ENCODE results near the gene IQCK. TPM values are rescaled to one million over a fixed set of nuclear protein-coding genes. Genes with fewer than 3 reads are reported as not detected.

IQCK gene
- total RNA-seq, 5 donors from 2014 or later (not counting 1 experiment from before 2014, with no cell fraction given), result 1.6 to 3.3 (median 2.0) TPM

- WGBS (ENCODE audit: insufficient coverage), result 100% methylated on average over 2 of the region's 6 CpGs
- Histone ChIP-seq H3K27ac (ENCODE audit: low read length) (no peak overlapping the region), H3K4me3 (ENCODE audit: control insufficient read depth in 1 of 2, extremely low read depth in 1 of 2, low read length in 1 of 2) (no peak overlapping the region), H3K36me3 (ENCODE audit: control insufficient read depth in 2 of 2, extremely low read depth in 1 of 2, insufficient read depth in 1 of 2, low read length in 1 of 2) (no peaks in the 10 kb centered on the region), H3K4me1 (ENCODE audit: control insufficient read depth in 1 of 2, extremely low read depth in 1 of 2, insufficient read depth in 2 of 2, low read length in 2 of 2) (no peaks in the 10 kb centered on the region), H3K27me3 (replicated peaks in 1 of 2; ENCODE audit: control insufficient read depth in 2 of 2, extremely low read depth in 1 of 2, insufficient read depth in 2 of 2, low read length in 1 of 2) (peaks cover 0 to 2% of the 10 kb centered on the region in 2 experiments), H3K9me3 (no peaks in the 10 kb centered on the region)
- ChIA-PET CTCF (interaction anchor here in 1 of 2 donors (0.6 kb wide), 1 partner anchor 150 kb away, joined by 3 read pairs; no protein-coding TSS in a partner anchor), POLR2A (no interaction called here)
- Mint-ChIP-seq H3K27me3 (no peaks in the 10 kb centered on the region), H3K9me3 (no peaks in the 10 kb centered on the region), H3K4me1 (no peaks in the 10 kb centered on the region), H3K27ac (no peak overlapping the region), H3K4me3 (no peak overlapping the region), H3K36me3 (no peaks in the 10 kb centered on the region)
- no peak for ATAC-seq (replicated peaks in 1 of 4)
- no peak for DNase-seq
Measured at GRCh38 chr16:19751478-19752385, 33.7 kb downstream of the IQCK start.

GRCh38 chr16:19753815-19754643 lies 36.0 kb downstream of the IQCK start:
- CTCF ChIA-PET, result no interaction called here
- Histone ChIP-seq H3K27me3 (replicated peaks in 1 of 2; ENCODE audit: control insufficient read depth in 2 of 2, extremely low read depth in 1 of 2, insufficient read depth in 2 of 2, low read length in 1 of 2) (peaks cover 0 to 2% of the 10 kb centered on the region in 2 experiments), H3K4me1 (ENCODE audit: control insufficient read depth in 1 of 2, extremely low read depth in 1 of 2, insufficient read depth in 2 of 2, low read length in 2 of 2) (no peaks in the 10 kb centered on the region), H3K4me3 (ENCODE audit: control insufficient read depth in 1 of 2, extremely low read depth in 1 of 2, low read length in 1 of 2) (no peak overlapping the region), H3K36me3 (ENCODE audit: control insufficient read depth in 2 of 2, extremely low read depth in 1 of 2, insufficient read depth in 1 of 2, low read length in 1 of 2) (no peaks in the 10 kb centered on the region), H3K27ac (ENCODE audit: low read length) (no peak overlapping the region), H3K9me3 (no peaks in the 10 kb centered on the region)
- no peaks in the 10 kb centered on the region for H3K4me1 Mint-ChIP-seq
- ATAC-seq (replicated peaks in 1 of 4), result no peak
- H3K27me3 Mint-ChIP-seq, result peaks cover 0 to 4% of the 10 kb centered on the region in 2 donors
- no peaks in the 10 kb centered on the region for H3K9me3 Mint-ChIP-seq
- H3K4me3 Mint-ChIP-seq, result no peak overlapping the region
- WGBS (ENCODE audit: insufficient coverage), result 75% methylated on average over 4 of the region's 12 CpGs
- POLR2A ChIA-PET, result no interaction called here
- no peak for DNase-seq
- no peak overlapping the region for H3K27ac Mint-ChIP-seq
- H3K36me3 Mint-ChIP-seq, result no peaks in the 10 kb centered on the region

DNA sequence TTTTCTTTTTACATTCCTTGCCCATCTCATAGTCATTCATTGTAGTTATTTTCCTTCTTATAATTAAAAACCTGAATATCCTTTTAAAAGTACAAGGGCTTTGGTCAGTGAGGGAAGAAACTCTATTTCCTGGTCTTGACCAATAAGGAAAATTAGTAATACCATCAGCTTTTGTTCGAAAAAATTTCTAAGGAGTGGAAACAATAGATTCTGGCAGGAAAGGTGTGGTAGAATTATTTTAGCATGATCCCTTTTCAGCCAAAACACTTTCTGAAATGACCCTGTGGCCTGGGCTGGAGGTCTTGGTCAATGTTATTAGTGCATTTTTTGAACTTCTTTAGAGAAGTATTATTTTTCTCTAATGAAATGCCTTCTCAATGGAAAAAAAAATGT lies 36.6 kb downstream of the IQCK start:
- Histone ChIP-seq H3K27ac (ENCODE audit: low read length) (no peak overlapping the region), H3K4me3 (ENCODE audit: control insufficient read depth in 1 of 2, extremely low read depth in 1 of 2, low read length in 1 of 2) (no peak overlapping the region), H3K27me3 (replicated peaks in 1 of 2; ENCODE audit: control insufficient read depth in 2 of 2, extremely low read depth in 1 of 2, insufficient read depth in 2 of 2, low read length in 1 of 2) (peaks cover 0 to 2% of the 10 kb centered on the region in 2 experiments), H3K36me3 (ENCODE audit: control insufficient read depth in 2 of 2, extremely low read depth in 1 of 2, insufficient read depth in 1 of 2, low read length in 1 of 2) (no peaks in the 10 kb centered on the region), H3K9me3 (no peaks in the 10 kb centered on the region), H3K4me1 (ENCODE audit: control insufficient read depth in 1 of 2, extremely low read depth in 1 of 2, insufficient read depth in 2 of 2, low read length in 2 of 2) (no peaks in the 10 kb centered on the region)
- Mint-ChIP-seq H3K9me3 (no peaks in the 10 kb centered on the region), H3K27ac (no peak overlapping the region), H3K36me3 (no peaks in the 10 kb centered on the region), H3K27me3 (peaks cover 0 to 4% of the 10 kb centered on the region in 2 donors), H3K4me3 (no peak overlapping the region), H3K4me1 (no peaks in the 10 kb centered on the region)
- POLR2A ChIA-PET, result no interaction called here
- WGBS (ENCODE audit: insufficient coverage), result 80% methylated on average over 1 of the region's 1 CpG
- DNase-seq, result no peak
- ATAC-seq (replicated peaks in 1 of 4), result no peak
- CTCF ChIA-PET, result no interaction called here

GRCh38 chr16:19755268-19755667 lies 37.2 kb downstream of the IQCK start:
- Histone ChIP-seq H3K9me3 (no peaks in the 10 kb centered on the region), H3K27me3 (replicated peaks in 1 of 2; ENCODE audit: control insufficient read depth in 2 of 2, extremely low read depth in 1 of 2, insufficient read depth in 2 of 2, low read length in 1 of 2) (peaks cover 0 to 2% of the 10 kb centered on the region in 2 experiments), H3K4me3 (ENCODE audit: control insufficient read depth in 1 of 2, extremely low read depth in 1 of 2, low read length in 1 of 2) (no peak overlapping the region), H3K36me3 (ENCODE audit: control insufficient read depth in 2 of 2, extremely low read depth in 1 of 2, insufficient read depth in 1 of 2, low read length in 1 of 2) (no peaks in the 10 kb centered on the region), H3K27ac (ENCODE audit: low read length) (no peak overlapping the region), H3K4me1 (ENCODE audit: control insufficient read depth in 1 of 2, extremely low read depth in 1 of 2, insufficient read depth in 2 of 2, low read length in 2 of 2) (no peaks in the 10 kb centered on the region)
- H3K36me3 Mint-ChIP-seq, result no peaks in the 10 kb centered on the region
- peaks cover 0 to 4% of the 10 kb centered on the region in 2 donors for H3K27me3 Mint-ChIP-seq
- DNase-seq (no peak), ATAC-seq (replicated peaks in 1 of 4) (no peak)
- POLR2A ChIA-PET, result no interaction called here
- CTCF ChIA-PET, result no interaction called here
- H3K4me1 Mint-ChIP-seq, result no peaks in the 10 kb centered on the region
- no peaks in the 10 kb centered on the region for H3K9me3 Mint-ChIP-seq
- H3K27ac Mint-ChIP-seq, result no peak overlapping the region
- no peak overlapping the region for H3K4me3 Mint-ChIP-seq
- 71% methylated on average over 3 of the region's 3 CpGs for WGBS (ENCODE audit: insufficient coverage)

GRCh38 chr16:19757026-19757425 lies 39.0 kb downstream of the IQCK start:
- DNase-seq (no peak), ATAC-seq (replicated peaks in 1 of 4) (no peak)
- Mint-ChIP-seq H3K27ac (no peak overlapping the region), H3K27me3 (peaks cover 0 to 4% of the 10 kb centered on the region in 2 donors), H3K9me3 (no peaks in the 10 kb centered on the region), H3K4me3 (no peak overlapping the region), H3K36me3 (no peaks in the 10 kb centered on the region), H3K4me1 (no peaks in the 10 kb centered on the region)
- no peak overlapping the region for H3K4me3 ChIP-seq (ENCODE audit: control insufficient read depth in 1 of 2, extremely low read depth in 1 of 2, low read length in 1 of 2)
- WGBS (ENCODE audit: insufficient coverage), result 90% methylated on average over 4 of the region's 5 CpGs
- POLR2A ChIA-PET, result no interaction called here
- no peak overlapping the region for H3K27ac ChIP-seq (ENCODE audit: low read length)
- no peaks in the 10 kb centered on the region for H3K36me3 ChIP-seq (ENCODE audit: control insufficient read depth in 2 of 2, extremely low read depth in 1 of 2, insufficient read depth in 1 of 2, low read length in 1 of 2)
- H3K27me3 ChIP-seq (replicated peaks in 1 of 2; ENCODE audit: control insufficient read depth in 2 of 2, extremely low read depth in 1 of 2, insufficient read depth in 2 of 2, low read length in 1 of 2), result peaks cover 0 to 2% of the 10 kb centered on the region in 2 experiments
- no peaks in the 10 kb centered on the region for H3K9me3 ChIP-seq
- CTCF ChIA-PET, result no interaction called here
- H3K4me1 ChIP-seq (ENCODE audit: control insufficient read depth in 1 of 2, extremely low read depth in 1 of 2, insufficient read depth in 2 of 2, low read length in 2 of 2), result no peaks in the 10 kb centered on the region

- Mint-ChIP-seq H3K4me1 (no peaks in the 10 kb centered on the region), H3K9me3 (no peaks in the 10 kb centered on the region), H3K27ac (no peak overlapping the region), H3K27me3 (peaks cover 0 to 4% of the 10 kb centered on the region in 2 donors), H3K4me3 (no peak overlapping the region), H3K36me3 (no peaks in the 10 kb centered on the region)
- DNase-seq (no peak), ATAC-seq (replicated peaks in 1 of 4) (no peak)
- ChIA-PET POLR2A (no interaction called here), CTCF (no interaction called here)
- Histone ChIP-seq H3K36me3 (ENCODE audit: control insufficient read depth in 2 of 2, extremely low read depth in 1 of 2, insufficient read depth in 1 of 2, low read length in 1 of 2) (no peaks in the 10 kb centered on the region), H3K27ac (ENCODE audit: low read length) (no peak overlapping the region), H3K4me3 (ENCODE audit: control insufficient read depth in 1 of 2, extremely low read depth in 1 of 2, low read length in 1 of 2) (no peak overlapping the region), H3K27me3 (replicated peaks in 1 of 2; ENCODE audit: control insufficient read depth in 2 of 2, extremely low read depth in 1 of 2, insufficient read depth in 2 of 2, low read length in 1 of 2) (peaks cover 0 to 2% of the 10 kb centered on the region in 2 experiments), H3K9me3 (no peaks in the 10 kb centered on the region), H3K4me1 (ENCODE audit: control insufficient read depth in 1 of 2, extremely low read depth in 1 of 2, insufficient read depth in 2 of 2, low read length in 2 of 2) (no peaks in the 10 kb centered on the region)
- WGBS (ENCODE audit: insufficient coverage), result 69% methylated on average over 4 of the region's 8 CpGs
Measured at GRCh38 chr16:19757762-19758595, 39.9 kb downstream of the IQCK start.
